HepG2 (cell line): ENCODE data around the gene WNT5B. TPM values are rescaled to one million over a fixed set of nuclear protein-coding genes. Genes with fewer than 3 reads are reported as not detected.

Experiments
- CCAR2 ChIP-seq: fragments of 200-400 bp; formaldehyde crosslinking; optimal IDR thresholded peaks from 2 replicates; pipeline ENCODE3; 2018; ENCODE audit warnings: low read depth, mild to moderate bottlenecking, low read length, moderate library complexity
- CENPT ChIP-seq: sonication (generic); formaldehyde crosslinking; IDR thresholded peaks from 2 replicates; pipeline ENCODE4 v1.8.0; 2022; ENCODE audit warnings: low read depth, mild to moderate bottlenecking, moderate library complexity, missing genetic modification reagents
- ETV5 ChIP-seq: IDR thresholded peaks from 2 replicates; pipeline ENCODE4 v1.6.1; 2018; ENCODE audit warnings: missing biosample characterization, missing genetic modification reagents, inconsistent platforms, borderline replicate concordance
- JARID2 ChIP-seq: sonication (generic); formaldehyde crosslinking; IDR thresholded peaks from 2 replicates; pipeline ENCODE4 v1.8.1; 2023; ENCODE audit warnings: missing genetic modification reagents, inconsistent platforms; ENCODE audit not compliant: insufficient replicate concordance
- KDM4B ChIP-seq: sonication (generic); formaldehyde crosslinking; IDR thresholded peaks from 2 replicates; pipeline ENCODE4 v1.4.0; 2020; ENCODE audit warnings: missing genetic modification reagents
- PATZ1 ChIP-seq: sonication (generic); formaldehyde crosslinking; IDR thresholded peaks from 2 replicates; pipeline ENCODE4 v1.4.0; 2020; ENCODE audit warnings: missing genetic modification reagents
- POLR2AphosphoS5 ChIP-seq: IDR thresholded peaks from 2 replicates; pipeline ENCODE4 v1.6.1; 2012; ENCODE audit warnings: low read depth, low read length
- RFX1 ChIP-seq: fragments of 450-650 bp; IDR thresholded peaks from 2 replicates; pipeline ENCODE4 v1.6.1; 2017
- SNAI1 ChIP-seq: sonication (generic); formaldehyde crosslinking; IDR thresholded peaks from 2 replicates; pipeline ENCODE4 v1.5.0; 2020; ENCODE audit warnings: mild to moderate bottlenecking, missing genetic modification reagents, borderline replicate concordance
- ZC3H13 ChIP-seq: sonication (generic); formaldehyde crosslinking; IDR thresholded peaks from 2 replicates; pipeline ENCODE4 v1.8.1; 2023; ENCODE audit warnings: mild to moderate bottlenecking, missing genetic modification reagents, moderate library complexity
- ZNF333 ChIP-seq: sonication (generic); formaldehyde crosslinking; IDR thresholded peaks from 2 replicates; pipeline ENCODE4 v1.4.0; 2020; ENCODE audit warnings: mild to moderate bottlenecking, missing genetic modification reagents, borderline replicate concordance
- ZNF841 ChIP-seq: sonication (generic); formaldehyde crosslinking; IDR thresholded peaks from 2 replicates; pipeline ENCODE4 v1.8.1; 2023; ENCODE audit warnings: missing genetic modification reagents, borderline replicate concordance
- polyA plus RNA-seq, 8 experiments: library from polyadenylated mRNA; depleted of rRNA in 3 of 8; stranded (reverse) in 7 of 8; unstranded in 1 of 8; fragments of >200 nt; fragmentation: Illumina TruSeq in 4 of 8; extraction: Trizol in 4 of 8; gene quantifications; 2 replicates each; pipeline versions ENCODE4 v1.2.1 to v1.2.3, GENCODE V29; 2011 to 2016; ENCODE audit warnings: low read depth in 4 of 8, missing spikeins in 1 of 8, mixed read lengths in 1 of 8; ENCODE audit not compliant: insufficient read depth in 1 of 8
- total RNA-seq, 5 experiments: library from RNA; depleted of rRNA; stranded (reverse); fragments of >200 nt; fragmentation: Illumina TruSeq; extraction: Trizol; gene quantifications; 2 replicates each; pipeline ENCODE4 v1.2.3, GENCODE V29; 2016; ENCODE audit warnings: low read depth in 1 of 5
- TF ChIP-seq, protein P1 (sequence below): fragments of 450-650 bp; IDR thresholded peaks from 2 replicates; pipeline ENCODE4 v1.6.1; 2017
- TF ChIP-seq, protein P2 (sequence below): sonication (generic); formaldehyde crosslinking; IDR thresholded peaks from 2 replicates; pipeline ENCODE4 v1.5.0; 2020; ENCODE audit warnings: mild to moderate bottlenecking, missing genetic modification reagents, borderline replicate concordance
- TF ChIP-seq, protein P3 (sequence below): sonication (generic); formaldehyde crosslinking; conservative IDR thresholded peaks from 2 replicates; pipeline ENCODE4 v1.8.1; 2023; ENCODE audit warnings: missing genetic modification reagents

WNT5B gene
- total and polyA plus RNA-seq, 2 of the 13 experiments (the other 11 are each of a cell fraction or from before 2014, with no cell fraction given), result 0.04 TPM; not detected in 1

DNA sequence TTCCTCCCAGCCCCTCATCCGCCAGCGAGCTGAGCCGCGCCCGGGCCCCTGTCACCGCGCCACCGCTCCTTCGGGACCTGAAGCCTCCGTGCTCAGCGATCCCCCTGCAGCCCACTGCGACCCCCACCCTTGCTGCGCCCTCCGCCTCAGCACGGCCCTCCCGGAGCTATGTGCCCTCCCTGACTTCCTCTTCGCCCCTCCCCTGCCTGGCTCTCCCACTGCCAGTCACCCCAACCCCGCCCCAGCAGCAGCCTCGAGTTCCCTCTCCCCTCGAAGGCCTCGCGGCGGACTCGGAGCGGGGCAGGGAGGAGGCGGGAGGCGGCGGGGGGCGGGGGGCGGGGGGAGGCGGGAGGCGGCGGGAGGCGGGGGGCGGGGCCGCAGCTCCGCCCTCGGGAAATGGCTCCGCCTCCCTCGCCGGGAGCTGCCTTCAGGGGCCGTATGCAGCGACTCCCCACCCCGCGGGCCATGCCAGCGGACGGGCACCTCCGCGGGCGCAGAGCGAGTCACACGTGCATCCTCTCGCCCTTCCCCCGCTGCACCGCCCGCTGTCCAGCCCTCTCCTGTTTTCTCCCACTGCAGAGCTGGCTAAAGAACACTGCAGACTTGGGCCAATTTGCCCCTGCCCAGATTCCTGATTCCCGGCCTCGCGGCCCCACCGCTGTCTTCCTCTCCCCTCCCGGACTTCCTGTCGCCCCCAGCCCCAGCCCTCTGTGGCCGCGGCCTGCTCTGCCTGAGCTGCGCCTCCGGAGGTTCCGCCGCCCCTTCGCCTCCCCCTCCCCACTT is 32.7 kb downstream of the WNT5B start (continued):
- TF ChIP-seq, protein P1, sequence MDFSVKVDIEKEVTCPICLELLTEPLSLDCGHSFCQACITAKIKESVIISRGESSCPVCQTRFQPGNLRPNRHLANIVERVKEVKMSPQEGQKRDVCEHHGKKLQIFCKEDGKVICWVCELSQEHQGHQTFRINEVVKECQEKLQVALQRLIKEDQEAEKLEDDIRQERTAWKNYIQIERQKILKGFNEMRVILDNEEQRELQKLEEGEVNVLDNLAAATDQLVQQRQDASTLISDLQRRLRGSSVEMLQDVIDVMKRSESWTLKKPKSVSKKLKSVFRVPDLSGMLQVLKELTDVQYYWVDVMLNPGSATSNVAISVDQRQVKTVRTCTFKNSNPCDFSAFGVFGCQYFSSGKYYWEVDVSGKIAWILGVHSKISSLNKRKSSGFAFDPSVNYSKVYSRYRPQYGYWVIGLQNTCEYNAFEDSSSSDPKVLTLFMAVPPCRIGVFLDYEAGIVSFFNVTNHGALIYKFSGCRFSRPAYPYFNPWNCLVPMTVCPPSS, result no peak
- TF ChIP-seq RFX1 (no peak), ETV5 (CRISPR knock-in tag) (peak; percentile 44; the same call in 1 of the 2 replicates), JARID2 (CRISPR knock-in tag) (no peak), KDM4B (CRISPR knock-in tag) (no peak), POLR2AphosphoS5 (peak; percentile 84), ZNF333 (CRISPR knock-in tag) (peak; percentile 60; the same call in 1 of the 2 replicates), CCAR2 (no peak), ZNF841 (CRISPR knock-in tag) (no peak), CENPT (CRISPR knock-in tag) (0 out of 2 replicates have a peak, but pooled peaks have one; percentile 51), PATZ1 (CRISPR knock-in tag) (peak; percentile 81), SNAI1 (CRISPR knock-in tag) (no peak), ZC3H13 (CRISPR knock-in tag) (no peak)
- TF ChIP-seq, protein P2, sequence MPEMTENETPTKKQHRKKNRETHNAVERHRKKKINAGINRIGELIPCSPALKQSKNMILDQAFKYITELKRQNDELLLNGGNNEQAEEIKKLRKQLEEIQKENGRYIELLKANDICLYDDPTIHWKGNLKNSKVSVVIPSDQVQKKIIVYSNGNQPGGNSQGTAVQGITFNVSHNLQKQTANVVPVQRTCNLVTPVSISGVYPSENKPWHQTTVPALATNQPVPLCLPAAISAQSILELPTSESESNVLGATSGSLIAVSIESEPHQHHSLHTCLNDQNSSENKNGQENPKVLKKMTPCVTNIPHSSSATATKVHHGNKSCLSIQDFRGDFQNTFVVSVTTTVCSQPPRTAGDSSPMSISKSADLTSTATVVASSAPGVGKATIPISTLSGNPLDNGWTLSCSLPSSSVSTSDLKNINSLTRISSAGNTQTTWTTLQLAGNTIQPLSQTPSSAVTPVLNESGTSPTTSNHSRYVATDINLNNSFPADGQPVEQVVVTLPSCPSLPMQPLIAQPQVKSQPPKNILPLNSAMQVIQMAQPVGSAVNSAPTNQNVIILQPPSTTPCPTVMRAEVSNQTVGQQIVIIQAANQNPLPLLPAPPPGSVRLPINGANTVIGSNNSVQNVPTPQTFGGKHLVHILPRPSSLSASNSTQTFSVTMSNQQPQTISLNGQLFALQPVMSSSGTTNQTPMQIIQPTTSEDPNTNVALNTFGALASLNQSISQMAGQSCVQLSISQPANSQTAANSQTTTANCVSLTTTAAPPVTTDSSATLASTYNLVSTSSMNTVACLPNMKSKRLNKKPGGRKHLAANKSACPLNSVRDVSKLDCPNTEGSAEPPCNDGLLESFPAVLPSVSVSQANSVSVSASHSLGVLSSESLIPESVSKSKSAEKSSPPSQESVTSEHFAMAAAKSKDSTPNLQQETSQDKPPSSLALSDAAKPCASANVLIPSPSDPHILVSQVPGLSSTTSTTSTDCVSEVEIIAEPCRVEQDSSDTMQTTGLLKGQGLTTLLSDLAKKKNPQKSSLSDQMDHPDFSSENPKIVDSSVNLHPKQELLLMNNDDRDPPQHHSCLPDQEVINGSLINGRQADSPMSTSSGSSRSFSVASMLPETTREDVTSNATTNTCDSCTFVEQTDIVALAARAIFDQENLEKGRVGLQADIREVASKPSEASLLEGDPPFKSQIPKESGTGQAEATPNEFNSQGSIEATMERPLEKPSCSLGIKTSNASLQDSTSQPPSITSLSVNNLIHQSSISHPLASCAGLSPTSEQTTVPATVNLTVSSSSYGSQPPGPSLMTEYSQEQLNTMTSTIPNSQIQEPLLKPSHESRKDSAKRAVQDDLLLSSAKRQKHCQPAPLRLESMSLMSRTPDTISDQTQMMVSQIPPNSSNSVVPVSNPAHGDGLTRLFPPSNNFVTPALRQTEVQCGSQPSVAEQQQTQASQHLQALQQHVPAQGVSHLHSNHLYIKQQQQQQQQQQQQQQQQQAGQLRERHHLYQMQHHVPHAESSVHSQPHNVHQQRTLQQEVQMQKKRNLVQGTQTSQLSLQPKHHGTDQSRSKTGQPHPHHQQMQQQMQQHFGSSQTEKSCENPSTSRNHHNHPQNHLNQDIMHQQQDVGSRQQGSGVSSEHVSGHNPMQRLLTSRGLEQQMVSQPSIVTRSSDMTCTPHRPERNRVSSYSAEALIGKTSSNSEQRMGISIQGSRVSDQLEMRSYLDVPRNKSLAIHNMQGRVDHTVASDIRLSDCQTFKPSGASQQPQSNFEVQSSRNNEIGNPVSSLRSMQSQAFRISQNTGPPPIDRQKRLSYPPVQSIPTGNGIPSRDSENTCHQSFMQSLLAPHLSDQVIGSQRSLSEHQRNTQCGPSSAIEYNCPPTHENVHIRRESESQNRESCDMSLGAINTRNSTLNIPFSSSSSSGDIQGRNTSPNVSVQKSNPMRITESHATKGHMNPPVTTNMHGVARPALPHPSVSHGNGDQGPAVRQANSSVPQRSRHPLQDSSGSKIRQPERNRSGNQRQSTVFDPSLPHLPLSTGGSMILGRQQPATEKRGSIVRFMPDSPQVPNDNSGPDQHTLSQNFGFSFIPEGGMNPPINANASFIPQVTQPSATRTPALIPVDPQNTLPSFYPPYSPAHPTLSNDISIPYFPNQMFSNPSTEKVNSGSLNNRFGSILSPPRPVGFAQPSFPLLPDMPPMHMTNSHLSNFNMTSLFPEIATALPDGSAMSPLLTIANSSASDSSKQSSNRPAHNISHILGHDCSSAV (CRISPR knock-in tag), result no peak
- TF ChIP-seq, protein P3, sequence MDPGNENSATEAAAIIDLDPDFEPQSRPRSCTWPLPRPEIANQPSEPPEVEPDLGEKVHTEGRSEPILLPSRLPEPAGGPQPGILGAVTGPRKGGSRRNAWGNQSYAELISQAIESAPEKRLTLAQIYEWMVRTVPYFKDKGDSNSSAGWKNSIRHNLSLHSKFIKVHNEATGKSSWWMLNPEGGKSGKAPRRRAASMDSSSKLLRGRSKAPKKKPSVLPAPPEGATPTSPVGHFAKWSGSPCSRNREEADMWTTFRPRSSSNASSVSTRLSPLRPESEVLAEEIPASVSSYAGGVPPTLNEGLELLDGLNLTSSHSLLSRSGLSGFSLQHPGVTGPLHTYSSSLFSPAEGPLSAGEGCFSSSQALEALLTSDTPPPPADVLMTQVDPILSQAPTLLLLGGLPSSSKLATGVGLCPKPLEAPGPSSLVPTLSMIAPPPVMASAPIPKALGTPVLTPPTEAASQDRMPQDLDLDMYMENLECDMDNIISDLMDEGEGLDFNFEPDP (CRISPR knock-in tag), result no peak
